K562 (cell line): ENCODE data around the gene CENPN. TPM values are rescaled to one million over a fixed set of nuclear protein-coding genes. Genes with fewer than 3 reads are reported as not detected.

Source experiments
- CREBBP ChIP-seq: IDR thresholded peaks from one replicate; pipeline ENCODE4 v1.6.1; 2012; ENCODE audit warnings: low read depth, mild to moderate bottlenecking, control low read depth, inconsistent platforms, low read length
- EHMT2 ChIP-seq: fragments of 450-650 bp; IDR thresholded peaks from 2 replicates; pipeline ENCODE4 v1.6.1; 2018; ENCODE audit warnings: antibody characterized with exemption
- GATAD2A ChIP-seq: fragments of 450-650 bp; IDR thresholded peaks from 2 replicates; pipeline ENCODE4 v1.6.1; 2017
- RFX1 ChIP-seq: fragments of 450-650 bp; IDR thresholded peaks from 2 replicates; pipeline ENCODE4 v1.6.1; 2016; ENCODE audit warnings: mild to moderate bottlenecking, moderate library complexity
- RHOXF2B ChIP-seq: fragments of 250-450 bp; sonication (Bioruptor Pico); conservative IDR thresholded peaks from 2 replicates; pipeline ENCODE4 v1.5.1; 2021
- SLC30A9 ChIP-seq: fragments of 250-450 bp; sonication (Bioruptor Pico); IDR thresholded peaks from 2 replicates; pipeline ENCODE4 v1.8.0; 2022; ENCODE audit warnings: mild to moderate bottlenecking, moderate library complexity
- SMARCC2 ChIP-seq: fragments of 450-650 bp; IDR thresholded peaks from 2 replicates; pipeline ENCODE4 v1.6.1; 2017; ENCODE audit warnings: antibody characterized with exemption, moderate library complexity, mild to moderate bottlenecking, low read depth
- XRCC4 ChIP-seq: IDR thresholded peaks from one replicate; pipeline ENCODE4 v1.6.1; 2011; ENCODE audit not compliant: insufficient read depth, insufficient read length; ENCODE audit errors: extremely low read depth
- ZNF76 ChIP-seq: fragments of 250-450 bp; sonication (Bioruptor Pico); IDR thresholded peaks from 2 replicates; pipeline ENCODE4 v1.4.0; 2020; ENCODE audit warnings: mild to moderate bottlenecking, moderate library complexity, borderline replicate concordance
- polyA plus RNA-seq, 8 experiments: library from polyadenylated mRNA; depleted of rRNA in 4 of 8; stranded (reverse) in 5 of 8; unstranded in 3 of 8; fragments of >200 nt; fragmentation: Nextera tagmentation in 2 of 8; fragmentation: Illumina TruSeq in 1 of 8; extraction: Ambion mirVana in 2 of 8; extraction: Trizol in 1 of 8; gene quantifications; 2 replicates each; pipeline versions ENCODE4 v1.2.1 to v1.2.3, GENCODE V29; 2011 to 2014; ENCODE audit warnings: inconsistent platforms in 1 of 8, missing spikeins in 1 of 8
- total RNA-seq, 7 experiments: library from RNA; depleted of rRNA in 6 of 7; stranded (reverse); fragments of >200 nt in 6 of 7; fragmentation: Illumina TruSeq in 2 of 7; extraction: Trizol in 2 of 7; gene quantifications; 2 replicates each; pipeline versions ENCODE4 v1.2.1 to v1.2.3, GENCODE V29; 2011 to 2021; ENCODE audit warnings: low replicate concordance in 1 of 7
- TF ChIP-seq, protein P1 (sequence below): fragments of 250-450 bp; sonication (Bioruptor Pico); IDR thresholded peaks from 2 replicates; pipeline ENCODE4 v1.5.0; 2020; ENCODE audit warnings: mild to moderate bottlenecking, borderline replicate concordance
- TF ChIP-seq, protein P2 (sequence below), 2 experiments: fragments of 450-650 bp; IDR thresholded peaks; 2 replicates each; pipeline ENCODE4 v1.6.1; 2016; ENCODE audit warnings: mild to moderate bottlenecking in 2 of 2, borderline replicate concordance in 1 of 2, low read depth in 1 of 2, moderate library complexity in 1 of 2
- TF ChIP-seq, protein P3 (sequence below), 2 experiments: fragments of 450-650 bp; IDR thresholded peaks; 2 replicates each; pipeline ENCODE4 v1.6.1; 2016
- TF ChIP-seq, protein P4 (sequence below), 3 experiments: IDR thresholded peaks in 2 of 3; conservative IDR thresholded peaks in 1 of 3; 2 replicates each; pipeline ENCODE4 v1.5.1; 2011 to 2012; ENCODE audit warnings: low read length in 3 of 3, mild to moderate bottlenecking in 3 of 3, control low read depth in 2 of 3, improper control_type of control experiment in 1 of 3, inconsistent platforms in 1 of 3, low read depth in 1 of 3, mixed read lengths in 1 of 3, moderate library complexity in 1 of 3; ENCODE audit not compliant: insufficient read depth in 2 of 3

The CENPN gene
- total and polyA plus RNA-seq, 9 of the 15 experiments (the other 6 are each of a cell fraction or from before 2014, with no cell fraction given), result 92.3 to 384 (median 140) TPM

DNA sequence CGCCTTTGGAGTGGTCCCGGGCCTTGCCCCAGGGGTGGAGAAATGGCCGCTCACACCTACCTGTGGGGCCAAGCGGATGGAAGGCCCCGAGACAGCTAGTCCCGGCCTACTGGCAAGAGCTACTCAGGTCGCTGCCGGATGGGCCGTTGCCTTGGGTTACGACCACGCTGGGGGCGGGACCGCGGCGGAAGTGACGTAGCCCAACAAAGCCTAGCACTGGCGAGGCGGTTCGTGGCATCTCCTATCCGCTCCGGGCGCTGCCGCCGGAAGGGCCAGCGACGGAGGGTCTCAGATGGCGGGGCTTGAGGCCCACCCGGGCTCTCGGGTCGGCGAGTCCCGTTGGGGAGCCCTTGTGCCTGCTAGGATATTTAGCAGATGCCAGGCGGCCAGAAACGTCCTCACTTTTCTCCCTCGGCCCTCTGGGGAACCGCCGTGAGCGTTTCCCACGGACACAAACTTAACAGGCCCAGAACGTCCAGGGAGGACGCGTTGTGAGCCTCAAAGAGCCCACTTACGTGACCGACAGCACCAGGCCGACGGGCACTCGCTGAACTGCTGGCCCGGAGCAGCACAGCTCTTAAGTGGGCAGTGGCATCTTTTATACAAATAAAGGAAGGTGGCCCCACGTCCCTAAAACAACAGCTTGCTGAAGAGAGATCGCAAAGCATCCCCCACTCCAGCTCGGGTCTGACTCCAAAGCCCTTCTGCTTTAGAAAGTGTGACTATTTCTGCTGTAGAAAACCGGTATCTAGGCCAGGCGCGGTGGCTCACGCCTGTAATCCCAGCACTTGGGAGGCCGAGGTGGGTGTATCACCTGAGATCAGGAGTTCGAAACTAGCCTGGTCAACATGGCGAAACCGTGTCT lies 70.3 kb downstream of the CENPN start, which contains the start of gene C16orf46 (continued):
- TF ChIP-seq, protein P1, sequence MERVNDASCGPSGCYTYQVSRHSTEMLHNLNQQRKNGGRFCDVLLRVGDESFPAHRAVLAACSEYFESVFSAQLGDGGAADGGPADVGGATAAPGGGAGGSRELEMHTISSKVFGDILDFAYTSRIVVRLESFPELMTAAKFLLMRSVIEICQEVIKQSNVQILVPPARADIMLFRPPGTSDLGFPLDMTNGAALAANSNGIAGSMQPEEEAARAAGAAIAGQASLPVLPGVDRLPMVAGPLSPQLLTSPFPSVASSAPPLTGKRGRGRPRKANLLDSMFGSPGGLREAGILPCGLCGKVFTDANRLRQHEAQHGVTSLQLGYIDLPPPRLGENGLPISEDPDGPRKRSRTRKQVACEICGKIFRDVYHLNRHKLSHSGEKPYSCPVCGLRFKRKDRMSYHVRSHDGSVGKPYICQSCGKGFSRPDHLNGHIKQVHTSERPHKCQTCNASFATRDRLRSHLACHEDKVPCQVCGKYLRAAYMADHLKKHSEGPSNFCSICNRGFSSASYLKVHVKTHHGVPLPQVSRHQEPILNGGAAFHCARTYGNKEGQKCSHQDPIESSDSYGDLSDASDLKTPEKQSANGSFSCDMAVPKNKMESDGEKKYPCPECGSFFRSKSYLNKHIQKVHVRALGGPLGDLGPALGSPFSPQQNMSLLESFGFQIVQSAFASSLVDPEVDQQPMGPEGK, result no peak
- TF ChIP-seq XRCC4, result no peak
- no peak for TF ChIP-seq SMARCC2
- TF ChIP-seq, protein P2, sequence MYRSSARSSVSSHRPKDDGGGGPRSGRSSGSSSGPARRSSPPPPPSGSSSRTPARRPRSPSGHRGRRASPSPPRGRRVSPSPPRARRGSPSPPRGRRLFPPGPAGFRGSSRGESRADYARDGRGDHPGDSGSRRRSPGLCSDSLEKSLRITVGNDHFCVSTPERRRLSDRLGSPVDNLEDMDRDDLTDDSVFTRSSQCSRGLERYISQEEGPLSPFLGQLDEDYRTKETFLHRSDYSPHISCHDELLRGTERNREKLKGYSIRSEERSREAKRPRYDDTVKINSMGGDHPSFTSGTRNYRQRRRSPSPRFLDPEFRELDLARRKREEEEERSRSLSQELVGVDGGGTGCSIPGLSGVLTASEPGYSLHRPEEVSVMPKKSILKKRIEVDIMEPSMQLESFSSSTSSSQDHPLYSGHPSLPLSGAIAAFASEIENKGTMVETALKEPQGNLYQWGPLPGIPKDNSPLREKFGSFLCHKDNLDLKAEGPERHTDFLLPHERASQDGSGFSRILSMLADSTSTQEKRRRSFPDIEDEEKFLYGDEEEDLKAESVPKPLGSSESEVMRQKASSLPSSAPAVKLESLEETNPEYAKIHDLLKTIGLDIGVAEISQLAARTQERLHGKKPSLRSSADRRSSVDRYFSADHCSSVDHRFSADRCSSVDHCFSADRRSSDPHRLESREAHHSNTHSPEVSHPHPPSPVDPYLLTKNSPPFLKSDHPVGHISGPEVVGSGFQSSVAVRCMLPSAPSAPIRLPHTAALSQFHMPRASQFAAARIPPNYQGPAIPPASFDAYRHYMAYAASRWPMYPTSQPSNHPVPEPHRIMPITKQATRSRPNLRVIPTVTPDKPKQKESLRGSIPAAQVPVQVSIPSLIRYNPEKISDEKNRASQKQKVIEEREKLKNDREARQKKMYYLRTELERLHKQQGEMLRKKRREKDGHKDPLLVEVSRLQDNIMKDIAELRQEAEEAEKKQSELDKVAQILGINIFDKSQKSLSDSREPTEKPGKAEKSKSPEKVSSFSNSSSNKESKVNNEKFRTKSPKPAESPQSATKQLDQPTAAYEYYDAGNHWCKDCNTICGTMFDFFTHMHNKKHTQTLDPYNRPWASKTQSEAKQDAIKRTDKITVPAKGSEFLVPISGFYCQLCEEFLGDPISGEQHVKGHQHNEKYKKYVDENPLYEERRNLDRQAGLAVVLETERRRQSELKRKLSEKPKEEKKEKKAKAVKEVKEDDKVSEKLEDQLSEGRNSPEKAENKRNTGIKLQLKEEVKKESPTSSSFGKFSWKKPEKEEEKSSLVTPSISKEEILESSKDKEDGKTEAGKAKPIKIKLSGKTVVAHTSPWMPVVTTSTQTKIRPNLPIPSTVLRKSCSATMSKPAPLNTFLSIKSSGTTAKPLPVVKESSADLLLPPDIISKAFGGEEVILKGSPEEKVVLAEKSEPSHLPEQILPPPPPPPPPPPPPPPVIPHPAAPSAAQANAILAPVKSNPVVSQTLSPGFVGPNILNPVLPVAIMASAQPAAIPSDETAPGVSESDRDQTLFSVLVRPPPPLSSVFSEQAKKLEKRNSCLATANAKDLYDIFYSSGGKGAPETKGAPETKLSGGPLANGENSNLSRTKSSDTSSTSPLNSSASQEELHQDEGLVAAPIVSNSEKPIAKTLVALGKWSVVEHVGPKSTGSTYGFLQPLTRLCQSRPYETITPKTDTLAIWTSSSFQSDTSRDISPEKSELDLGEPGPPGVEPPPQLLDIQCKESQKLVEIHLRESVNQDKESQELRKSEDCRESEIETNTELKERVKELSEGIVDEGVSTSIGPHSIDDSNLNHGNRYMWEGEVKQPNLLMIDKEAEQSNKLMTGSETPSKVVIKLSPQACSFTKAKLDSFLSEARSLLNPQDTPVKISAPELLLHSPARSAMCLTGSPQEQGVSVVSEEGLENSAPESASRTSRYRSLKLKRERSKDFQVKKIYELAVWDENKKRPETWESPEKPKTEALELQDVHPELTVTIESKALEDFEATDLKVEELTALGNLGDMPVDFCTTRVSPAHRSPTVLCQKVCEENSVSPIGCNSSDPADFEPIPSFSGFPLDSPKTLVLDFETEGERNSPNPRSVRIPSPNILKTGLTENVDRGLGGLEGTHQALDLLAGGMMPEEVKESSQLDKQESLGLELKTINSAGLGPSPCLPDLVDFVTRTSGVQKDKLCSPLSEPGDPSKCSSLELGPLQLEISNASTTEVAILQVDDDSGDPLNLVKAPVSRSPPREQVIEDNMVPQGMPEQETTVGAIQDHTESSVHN (IDR thresholded peaks at IDR 0.05; ENCODE audit: borderline replicate concordance in 1 of 2, low read depth in 1 of 2), result no peak
- TF ChIP-seq RHOXF2B (CRISPR knock-in tag), result no peak
- peak; percentile 53; the same call in 1 of the 2 replicates for TF ChIP-seq ZNF76 (CRISPR knock-in tag)
- no peak for TF ChIP-seq SLC30A9 (CRISPR knock-in tag)
- 0 out of 2 replicates have a peak, but pooled peaks have one; percentile 61 for TF ChIP-seq GATAD2A
- peak; percentile 99 for TF ChIP-seq RFX1
- no peak for TF ChIP-seq EHMT2
- TF ChIP-seq, protein P3, sequence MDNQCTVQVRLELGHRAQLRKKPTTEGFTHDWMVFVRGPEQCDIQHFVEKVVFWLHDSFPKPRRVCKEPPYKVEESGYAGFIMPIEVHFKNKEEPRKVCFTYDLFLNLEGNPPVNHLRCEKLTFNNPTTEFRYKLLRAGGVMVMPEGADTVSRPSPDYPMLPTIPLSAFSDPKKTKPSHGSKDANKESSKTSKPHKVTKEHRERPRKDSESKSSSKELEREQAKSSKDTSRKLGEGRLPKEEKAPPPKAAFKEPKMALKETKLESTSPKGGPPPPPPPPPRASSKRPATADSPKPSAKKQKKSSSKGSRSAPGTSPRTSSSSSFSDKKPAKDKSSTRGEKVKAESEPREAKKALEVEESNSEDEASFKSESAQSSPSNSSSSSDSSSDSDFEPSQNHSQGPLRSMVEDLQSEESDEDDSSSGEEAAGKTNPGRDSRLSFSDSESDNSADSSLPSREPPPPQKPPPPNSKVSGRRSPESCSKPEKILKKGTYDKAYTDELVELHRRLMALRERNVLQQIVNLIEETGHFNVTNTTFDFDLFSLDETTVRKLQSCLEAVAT (IDR thresholded peaks at IDR 0.05), result no peak
- TF ChIP-seq, protein P4, sequence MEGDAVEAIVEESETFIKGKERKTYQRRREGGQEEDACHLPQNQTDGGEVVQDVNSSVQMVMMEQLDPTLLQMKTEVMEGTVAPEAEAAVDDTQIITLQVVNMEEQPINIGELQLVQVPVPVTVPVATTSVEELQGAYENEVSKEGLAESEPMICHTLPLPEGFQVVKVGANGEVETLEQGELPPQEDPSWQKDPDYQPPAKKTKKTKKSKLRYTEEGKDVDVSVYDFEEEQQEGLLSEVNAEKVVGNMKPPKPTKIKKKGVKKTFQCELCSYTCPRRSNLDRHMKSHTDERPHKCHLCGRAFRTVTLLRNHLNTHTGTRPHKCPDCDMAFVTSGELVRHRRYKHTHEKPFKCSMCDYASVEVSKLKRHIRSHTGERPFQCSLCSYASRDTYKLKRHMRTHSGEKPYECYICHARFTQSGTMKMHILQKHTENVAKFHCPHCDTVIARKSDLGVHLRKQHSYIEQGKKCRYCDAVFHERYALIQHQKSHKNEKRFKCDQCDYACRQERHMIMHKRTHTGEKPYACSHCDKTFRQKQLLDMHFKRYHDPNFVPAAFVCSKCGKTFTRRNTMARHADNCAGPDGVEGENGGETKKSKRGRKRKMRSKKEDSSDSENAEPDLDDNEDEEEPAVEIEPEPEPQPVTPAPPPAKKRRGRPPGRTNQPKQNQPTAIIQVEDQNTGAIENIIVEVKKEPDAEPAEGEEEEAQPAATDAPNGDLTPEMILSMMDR (IDR thresholded peaks at IDR 0.05 in 2 of 3, conservative IDR thresholded peaks at IDR 0.05 in 1 of 3; ENCODE audit: insufficient read depth in 2 of 3, low read depth in 1 of 3, low read length in 3 of 3), result no peak
- no peak for TF ChIP-seq CREBBP
